Muscle of leg (tissue), 11 donors: Measurements from ENCODE around the gene THBS2. TPM values are rescaled to one million over a fixed set of nuclear protein-coding genes. Genes with fewer than 3 reads are reported as not detected.

Source experiments
- DNase-seq: peaks from one replicate; pipeline ENCODE4 v3.0.0; 2013
- H3K27ac ChIP-seq: one replicate; pipeline ENCODE4 v1.5.1; 2013; ENCODE audit warnings: mild to moderate bottlenecking, low read length, control low read depth
- H3K27me3 ChIP-seq: one replicate; pipeline ENCODE4 v1.6.1; 2013; ENCODE audit warnings: low read length; ENCODE audit not compliant: control insufficient read depth, insufficient read depth
- H3K36me3 ChIP-seq: one replicate; pipeline ENCODE4 v1.6.1; 2013; ENCODE audit warnings: low read length; ENCODE audit not compliant: control insufficient read depth, insufficient read depth
- H3K4me1 ChIP-seq: one replicate; pipeline ENCODE4 v1.6.1; 2013; ENCODE audit warnings: low read length; ENCODE audit not compliant: control insufficient read depth, insufficient read depth
- H3K4me3 ChIP-seq: one replicate; pipeline ENCODE4 v1.5.1; 2013; ENCODE audit warnings: low read length, control low read depth
- H3K9me3 ChIP-seq: replicated peaks from 2 replicates; pipeline ENCODE4 v1.6.1; 2013; ENCODE audit warnings: low read depth, low read length; ENCODE audit not compliant: control insufficient read depth
- WGBS: methylation state at CpG from one replicate; pipeline ENCODE4 v1.1.5; 2013; ENCODE audit warnings: missing lambda C conversion rate; ENCODE audit not compliant: insufficient coverage; 5-methylcytosine and 5-hydroxymethylcytosine counted together
- polyA plus RNA-seq, 8 donors: library from polyadenylated mRNA; unstranded; fragments of 120-200 nt; gene quantifications; one replicate each; pipeline versions ENCODE4 v1.2.1 to v1.2.3, GENCODE V29; 2013; ENCODE audit warnings: inconsistent platforms in 1 of 8, low replicate concordance in 1 of 8; ENCODE audit not compliant: insufficient read length in 8 of 8, insufficient read depth in 1 of 8
- total RNA-seq: library from RNA; stranded (reverse); fragments of 120-200 nt; gene quantifications from one replicate; pipeline ENCODE4 v1.2.4, GENCODE V29; 2013

THBS2 gene
- total and polyA plus RNA-seq, 9 donors, result 20.2 to 128 (median 49.5) TPM

- Histone ChIP-seq H3K4me1 (no peaks in the 10 kb centered on the region), H3K27ac (no peak overlapping the region), H3K9me3 (no peaks in the 10 kb centered on the region), H3K36me3 (peaks cover 22% of the 10 kb centered on the region), H3K4me3 (no peak overlapping the region), H3K27me3 (no peaks in the 10 kb centered on the region)
- WGBS, result no CpG with 5 or more reads among the region's 1 CpG
- DNase-seq, result no peak
These were observed 10.0 kb downstream of the THBS2 start for GRCh38 chr6:169243661-169244060.

DNA sequence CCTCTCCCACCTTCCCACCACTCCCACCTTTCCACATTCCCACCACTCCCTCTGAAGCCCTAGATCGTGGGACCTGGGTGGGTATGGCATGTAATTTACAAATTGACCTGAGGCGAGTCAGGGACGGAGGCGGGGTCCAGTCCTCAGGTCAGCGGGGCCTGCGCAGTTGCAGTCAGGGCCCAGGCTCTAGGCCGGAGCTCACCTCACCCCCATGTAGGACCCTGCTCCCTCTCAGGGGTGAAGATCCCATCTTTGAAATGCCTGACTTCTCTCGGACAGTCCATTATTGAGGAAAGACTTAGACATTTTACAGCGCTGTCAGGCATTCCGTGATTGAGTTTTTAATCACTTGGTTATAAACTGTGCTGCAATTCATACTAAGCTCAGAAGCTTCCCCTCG lies 10.5 kb downstream of the THBS2 start:
- Histone ChIP-seq H3K4me1 (no peaks in the 10 kb centered on the region), H3K27me3 (no peaks in the 10 kb centered on the region), H3K36me3 (peaks cover 18% of the 10 kb centered on the region), H3K4me3 (no peak overlapping the region), H3K9me3 (no peaks in the 10 kb centered on the region), H3K27ac (no peak overlapping the region)
- 92% methylated on average over 8 of the region's 11 CpGs for WGBS
- DNase-seq, result no peak

- Histone ChIP-seq H3K27me3 (no peaks in the 10 kb centered on the region), H3K4me3 (no peak overlapping the region), H3K4me1 (no peaks in the 10 kb centered on the region), H3K9me3 (no peaks in the 10 kb centered on the region), H3K27ac (no peak overlapping the region), H3K36me3 (peaks cover 10% of the 10 kb centered on the region)
- no peak for DNase-seq
- 91% methylated on average over 32 of the region's 32 CpGs for WGBS
These were observed 11.8 kb downstream of the THBS2 start for GRCh38 chr6:169241688-169242350.

- Histone ChIP-seq H3K27me3 (no peaks in the 10 kb centered on the region), H3K9me3 (no peaks in the 10 kb centered on the region), H3K4me1 (no peaks in the 10 kb centered on the region), H3K4me3 (no peak overlapping the region), H3K27ac (no peak overlapping the region), H3K36me3 (peaks cover 10% of the 10 kb centered on the region)
- no peak for DNase-seq
- 86% methylated on average over 22 of the region's 28 CpGs for WGBS
These were observed 12.9 kb downstream of the THBS2 start for GRCh38 chr6:169240591-169241390.

DNA sequence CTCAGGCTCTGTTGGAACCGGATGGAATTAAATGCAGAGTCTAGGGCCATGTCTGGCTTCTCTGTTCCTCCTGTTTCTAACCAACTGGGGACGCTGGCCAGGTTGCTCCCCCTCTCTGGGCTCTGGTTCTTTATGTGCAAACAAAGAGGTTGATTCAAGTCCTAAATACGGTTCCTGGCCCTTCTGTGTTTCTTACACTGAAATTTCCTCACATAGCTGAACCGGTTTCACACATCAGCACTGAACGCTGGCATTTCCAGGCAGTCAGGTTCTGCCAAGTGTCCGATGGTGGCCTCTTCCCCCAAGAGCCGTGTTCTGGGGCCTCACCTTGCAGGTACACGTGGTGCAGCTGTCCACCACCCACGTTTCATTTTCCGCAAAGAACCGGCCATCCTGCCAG lies 13.5 kb downstream of the THBS2 start:
- DNase-seq, result no peak
- H3K9me3 ChIP-seq, result no peaks in the 10 kb centered on the region
- 62% methylated on average over 7 of the region's 11 CpGs for WGBS
- peaks cover 10% of the 10 kb centered on the region for H3K36me3 ChIP-seq
- no peaks in the 10 kb centered on the region for H3K27me3 ChIP-seq
- no peak overlapping the region for H3K27ac ChIP-seq
- no peak overlapping the region for H3K4me3 ChIP-seq
- H3K4me1 ChIP-seq, result no peaks in the 10 kb centered on the region

GRCh38 chr6:169239181-169239580 lies 14.5 kb downstream of the THBS2 start:
- Histone ChIP-seq H3K27ac (no peak overlapping the region), H3K4me3 (no peak overlapping the region), H3K27me3 (no peaks in the 10 kb centered on the region), H3K4me1 (no peaks in the 10 kb centered on the region), H3K9me3 (no peaks in the 10 kb centered on the region), H3K36me3 (peaks cover 13% of the 10 kb centered on the region)
- WGBS, result 84% methylated on average over 7 of the region's 7 CpGs
- no peak for DNase-seq

DNA sequence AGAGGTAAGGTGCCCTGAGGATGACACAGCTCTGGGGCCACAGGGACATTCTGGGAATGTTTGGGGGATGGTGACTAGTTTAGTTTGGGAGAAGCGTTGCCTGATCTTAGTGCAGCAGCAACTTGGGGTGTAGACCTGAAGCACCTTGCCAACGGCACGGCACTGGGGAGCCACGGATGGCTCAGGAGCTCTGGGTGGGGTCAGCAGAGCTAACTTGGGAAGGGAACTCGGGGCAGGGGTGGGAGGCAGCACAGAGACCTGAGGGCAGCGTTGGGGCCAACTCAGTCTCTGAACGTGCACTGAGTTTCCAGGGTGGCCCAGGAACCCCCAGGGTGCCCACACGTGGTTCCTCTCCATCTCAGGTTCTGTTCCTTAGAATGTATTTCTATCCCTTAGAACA lies 14.9 kb downstream of the THBS2 start:
- Histone ChIP-seq H3K27me3 (no peaks in the 10 kb centered on the region), H3K27ac (no peak overlapping the region), H3K36me3 (peaks cover 17% of the 10 kb centered on the region), H3K9me3 (no peaks in the 10 kb centered on the region), H3K4me3 (no peak overlapping the region), H3K4me1 (no peaks in the 10 kb centered on the region)
- DNase-seq, result no peak
- WGBS, result 95% methylated on average over 6 of the region's 8 CpGs

DNA sequence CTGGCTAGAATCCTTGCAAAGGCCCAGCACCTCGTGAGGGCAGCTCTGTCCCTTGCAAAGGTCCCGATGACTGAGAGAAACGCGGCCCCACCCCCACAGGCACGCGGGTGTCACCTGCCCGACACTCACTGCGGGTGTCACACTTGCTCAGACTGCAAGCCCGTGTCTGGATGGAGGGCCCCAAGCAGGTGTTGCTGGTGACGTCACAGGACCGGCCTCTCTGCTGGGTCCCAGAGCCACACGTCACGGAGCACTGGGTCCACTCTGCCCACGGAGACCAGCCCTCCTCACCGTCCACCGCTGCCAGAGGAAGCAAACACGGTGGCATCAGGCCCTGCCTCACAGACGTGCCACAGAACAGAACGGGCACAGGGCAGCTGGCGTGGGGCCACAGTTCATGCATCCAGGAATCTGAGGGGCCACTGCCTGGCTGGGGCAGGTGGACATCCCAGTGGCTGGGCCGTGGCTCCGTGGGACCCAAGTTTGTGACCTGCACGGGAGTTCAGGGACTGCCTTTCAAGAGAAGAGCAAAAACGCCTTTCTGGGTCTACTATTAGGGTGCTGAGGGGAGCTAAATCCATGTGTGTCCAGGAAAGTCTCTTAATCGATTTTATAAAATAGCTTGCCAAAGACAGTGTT lies 16.0 kb downstream of the THBS2 start:
- no peak for DNase-seq
- Histone ChIP-seq H3K36me3 (peaks cover 25% of the 10 kb centered on the region), H3K27ac (no peak overlapping the region), H3K4me1 (no peaks in the 10 kb centered on the region), H3K4me3 (no peak overlapping the region), H3K9me3 (no peaks in the 10 kb centered on the region), H3K27me3 (no peaks in the 10 kb centered on the region)
- WGBS, result 78% methylated on average over 24 of the region's 25 CpGs

GRCh38 chr6:169236988-169237387 lies 16.7 kb downstream of the THBS2 start:
- no peaks in the 10 kb centered on the region for H3K4me1 ChIP-seq
- H3K36me3 ChIP-seq, result peaks cover 27% of the 10 kb centered on the region
- H3K27ac ChIP-seq, result no peak overlapping the region
- WGBS, result 86% methylated on average over 15 of the region's 17 CpGs
- H3K9me3 ChIP-seq, result no peaks in the 10 kb centered on the region
- H3K4me3 ChIP-seq, result no peak overlapping the region
- no peak for DNase-seq
- H3K27me3 ChIP-seq, result no peaks in the 10 kb centered on the region

- 94% methylated on average over 8 of the region's 8 CpGs for whole genome bisulfite sequencing
- Histone ChIP-seq H3K27me3 (no peaks in the 10 kb centered on the region), H3K27ac (no peak overlapping the region), H3K4me3 (no peak overlapping the region), H3K9me3 (no peaks in the 10 kb centered on the region), H3K36me3 (peaks cover 27% of the 10 kb centered on the region), H3K4me1 (no peaks in the 10 kb centered on the region)
- no peak for DNase-seq
These were observed 17.1 kb downstream of the THBS2 start for GRCh38 chr6:169236545-169236944.
